CD1c-positive myeloid dendritic cell (primary cell): ENCODE data around the gene GORASP2.

Source experiments
- DNase-seq: peaks from one replicate; pipeline ENCODE4 v3.0.0-alpha.2; 2016; ENCODE audit errors: extremely low spot score

Gene GORASP2

GRCh38 chr2:170966648-170967396, 37.8 kb downstream of the GORASP2 start:
- no peak for DNase-seq

- DNase-seq, result no peak
These were observed 38.5 kb downstream of the GORASP2 start for GRCh38 chr2:170967553-170967952.

- DNase-seq, result no peak
These were observed 39.4 kb downstream of the GORASP2 start for GRCh38 chr2:170968205-170969003.

GRCh38 chr2:170969030-170969429, 40.0 kb downstream of the GORASP2 start:
- no peak for DNase-seq

- DNase-seq, result no peak
These were observed 40.9 kb downstream of the GORASP2 start for GRCh38 chr2:170969872-170970496.

GRCh38 chr2:170971071-170971470, 42.0 kb downstream of the GORASP2 start:
- DNase-seq, result no peak

- DNase-seq, result no peak
These were observed 43.5 kb downstream of the GORASP2 start for GRCh38 chr2:170972296-170973224.

GRCh38 chr2:170973225-170973491, 44.1 kb downstream of the GORASP2 start:
- no peak for DNase-seq

- DNase-seq, result peak; percentile 94
These were observed 44.6 kb downstream of the GORASP2 start for GRCh38 chr2:170973492-170974303.

- DNase-seq, result no peak
These were observed 45.4 kb downstream of the GORASP2 start for GRCh38 chr2:170974304-170974993.

- DNase-seq, result no peak
These were observed 46.3 kb downstream of the GORASP2 start for GRCh38 chr2:170975127-170975942.

GRCh38 chr2:170975943-170976270, 46.9 kb downstream of the GORASP2 start:
- DNase-seq, result no peak

GRCh38 chr2:170984079-170984478, 55.0 kb downstream of the GORASP2 start:
- DNase-seq, result no peak

GRCh38 chr2:170985407-170985806, 56.4 kb downstream of the GORASP2 start:
- no peak for DNase-seq

- DNase-seq, result no peak
These were observed 57.7 kb downstream of the GORASP2 start for GRCh38 chr2:170986566-170987258.

GRCh38 chr2:170991398-170992182, 62.5 kb downstream of the GORASP2 start:
- DNase-seq, result no peak

- no peak for DNase-seq
These were observed 67.3 kb downstream of the GORASP2 start for GRCh38 chr2:170996316-170996715.

- DNase-seq, result no peak
These were observed 69.0 kb downstream of the GORASP2 start for GRCh38 chr2:170997893-170998597.
